ENCODE measurements around the gene ZCCHC8. TPM values are rescaled to one million over a fixed set of nuclear protein-coding genes. Genes with fewer than 3 reads are reported as not detected.

ZCCHC8 gene
- total and polyA plus RNA-seq, 2 donors (not counting 3 experiments of a cell fraction or from before 2014, with no cell fraction given) = 10.0 to 24.4 TPM

- H3K9me3 ChIP-seq (replicated peaks; ENCODE audit: control insufficient read depth, insufficient read depth, low read length) = no peaks in the 10 kb centered on the region
- dilution Hi-C loops (cut with MboI; ENCODE audit: extremely low pct_ligation_motif_present, low sequenced_read_pairs) (no loop called here), intact Hi-C loops (cut with micrococcal nuclease) (no loop called here)
- no peaks in the 10 kb centered on the region for H3K9me1 ChIP-seq (replicated peaks; ENCODE audit: control insufficient read depth, extremely low read depth, insufficient read depth, low read length)
- no TSS peak for BruUV-seq (replicated peaks)
- no peak overlapping the region for H3K27ac ChIP-seq (ENCODE audit: insufficient read depth, low read depth, low read length)
- POLR2A ChIA-PET = no interaction called here
- peaks cover 84% of the 10 kb centered on the region for H3K79me2 ChIP-seq (ENCODE audit: control insufficient read depth, insufficient read depth, low read length)
- H3K9ac ChIP-seq (replicated peaks; ENCODE audit: extremely low read depth, insufficient read depth, low read length) = no peak overlapping the region
- no peak overlapping the region for H2AFZ ChIP-seq (ENCODE audit: low read depth, low read length)
- peaks cover 19% of the 10 kb centered on the region for H4K20me1 ChIP-seq (replicated peaks; ENCODE audit: control insufficient read depth, extremely low read depth, insufficient read depth, low read length)
- FAIRE-seq (no peak), DNase-seq (ENCODE audit: low read depth, low spot score) (no peak)
- no peaks in the 10 kb centered on the region for H3K27me3 ChIP-seq (ENCODE audit: control insufficient read depth in 2 of 2, insufficient read depth in 2 of 2, low read length in 2 of 2)
- peaks cover 11% of the 10 kb centered on the region for H3K4me1 ChIP-seq (ENCODE audit: control insufficient read depth, extremely low read depth, insufficient read depth, low read length)
- H3K36me3 ChIP-seq (ENCODE audit: control insufficient read depth in 2 of 2, extremely low read depth in 1 of 2, insufficient read depth in 2 of 2, low read length in 2 of 2) = peaks cover 37 to 71% of the 10 kb centered on the region in 2 experiments
- no peak overlapping the region for H3K4me2 ChIP-seq (ENCODE audit: insufficient read depth, low read length)
- no peak for TF ChIP-seq EZH2 (IDR thresholded peaks at IDR 0.05; ENCODE audit: borderline replicate concordance, low read depth, low read length, severe bottlenecking)
- TF ChIP-seq MYC (IDR thresholded peaks at IDR 0.05; ENCODE audit: low read depth, low read length) = no peak
- no peak for TF ChIP-seq POLR2A (IDR thresholded peaks at IDR 0.05; ENCODE audit: low read depth, low read length)
- TF ChIP-seq MAX (IDR thresholded peaks at IDR 0.05; ENCODE audit: insufficient read depth, insufficient read length) = no peak
- TF ChIP-seq FOS (IDR thresholded peaks at IDR 0.05; ENCODE audit: borderline replicate concordance, insufficient read depth, low read length) = no peak
- TF ChIP-seq POLR2AphosphoS5 (IDR thresholded peaks at IDR 0.05; ENCODE audit: insufficient read depth, low read depth, low read length) = no peak
- no peak for TF ChIP-seq CTCF (IDR thresholded peaks at IDR 0.05; ENCODE audit: extremely low read depth in 1 of 2, insufficient read depth in 1 of 2, low read depth in 1 of 2, low read length in 2 of 2)
- no peak for TF ChIP-seq GATA2 (IDR thresholded peaks at IDR 0.05; ENCODE audit: insufficient read depth, insufficient read length, low read depth, low read length)
- TF ChIP-seq JUN (IDR thresholded peaks at IDR 0.05; ENCODE audit: borderline replicate concordance, insufficient read depth, insufficient read length, low read depth) = no peak
- CTCF ChIA-PET = no interaction called here
- no peak overlapping the region for H3K4me3 ChIP-seq (replicated peaks in 1 of 3; ENCODE audit: insufficient read depth in 1 of 3, low read depth in 1 of 3, low read length in 3 of 3)
These were observed 18.2 kb upstream of the ZCCHC8 start for GRCh38 chr12:122518908-122519307.
